Measurements from ENCODE around the gene GTF2B.
"Not testable (repeated sequence)": the region's sequence is repeated elsewhere in the genome, so short reads cannot be mapped to it uniquely, and the experiment has no call there.

GTF2B gene

GRCh38 chr1:88878731-88879130, 12.6 kb downstream of the GTF2B start:
- Histone ChIP-seq H3K4me1 (ENCODE audit: control insufficient read depth, insufficient read depth, low read length) (peaks cover 5% of the 10 kb centered on the region), H3K9ac (ENCODE audit: low read length) (no peak overlapping the region)

GRCh38 chr1:88877911-88878310, 13.5 kb downstream of the GTF2B start:
- Histone ChIP-seq H3K27me3 (ENCODE audit: control insufficient read depth, insufficient read depth, low read length) (no peaks in the 10 kb centered on the region), H3K4me1 (ENCODE audit: control insufficient read depth, insufficient read depth, low read length) (peaks cover 5% of the 10 kb centered on the region), H3K36me3 (ENCODE audit: control insufficient read depth, insufficient read depth, low read length) (no peaks in the 10 kb centered on the region), H3K9ac (ENCODE audit: low read length) (no peak overlapping the region), H3K4me3 (ENCODE audit: low read length) (no peak overlapping the region), H3K9me3 (ENCODE audit: control insufficient read depth, low read length) (no peaks in the 10 kb centered on the region)

More at GRCh38 chr1:88878731-88879130, 12.6 kb downstream of the GTF2B start:
- Histone ChIP-seq H3K9me3 (ENCODE audit: control insufficient read depth, low read length) (no peaks in the 10 kb centered on the region), H3K4me3 (ENCODE audit: low read length) (no peak overlapping the region), H3K27me3 (ENCODE audit: control insufficient read depth, insufficient read depth, low read length) (no peaks in the 10 kb centered on the region), H3K36me3 (ENCODE audit: control insufficient read depth, insufficient read depth, low read length) (no peaks in the 10 kb centered on the region)

- Histone ChIP-seq H3K27me3 (ENCODE audit: control insufficient read depth, insufficient read depth, low read length) (no peaks in the 10 kb centered on the region), H3K36me3 (ENCODE audit: control insufficient read depth, insufficient read depth, low read length) (no peaks in the 10 kb centered on the region), H3K9ac (ENCODE audit: low read length) (no peak overlapping the region), H3K9me3 (ENCODE audit: control insufficient read depth, low read length) (no peaks in the 10 kb centered on the region), H3K4me1 (ENCODE audit: control insufficient read depth, insufficient read depth, low read length) (peaks cover 5% of the 10 kb centered on the region), H3K4me3 (ENCODE audit: low read length) (no peak overlapping the region)
Observed at GRCh38 chr1:88877382-88877825, 14.0 kb downstream of the GTF2B start.

GRCh38 chr1:88876573-88877365, 14.6 kb downstream of the GTF2B start:
- Histone ChIP-seq H3K27me3 (ENCODE audit: control insufficient read depth, insufficient read depth, low read length) (no peaks in the 10 kb centered on the region), H3K36me3 (ENCODE audit: control insufficient read depth, insufficient read depth, low read length) (no peaks in the 10 kb centered on the region)

GRCh38 chr1:88875595-88875994, 15.8 kb downstream of the GTF2B start:
- Histone ChIP-seq H3K4me1 (ENCODE audit: control insufficient read depth, insufficient read depth, low read length) (peaks cover 5% of the 10 kb centered on the region), H3K27me3 (ENCODE audit: control insufficient read depth, insufficient read depth, low read length) (no peaks in the 10 kb centered on the region)

More at GRCh38 chr1:88876573-88877365, 14.6 kb downstream of the GTF2B start:
- Histone ChIP-seq H3K9me3 (ENCODE audit: control insufficient read depth, low read length) (no peaks in the 10 kb centered on the region), H3K4me3 (ENCODE audit: low read length) (no peak overlapping the region), H3K9ac (ENCODE audit: low read length) (no peak overlapping the region), H3K4me1 (ENCODE audit: control insufficient read depth, insufficient read depth, low read length) (peaks cover 5% of the 10 kb centered on the region)

GRCh38 chr1:88873737-88874349, 17.5 kb downstream of the GTF2B start:
- H3K27me3 ChIP-seq (ENCODE audit: control insufficient read depth, insufficient read depth, low read length): no peaks in the 10 kb centered on the region
- H3K4me3 ChIP-seq (ENCODE audit: low read length): no peak overlapping the region
- H3K4me1 ChIP-seq (ENCODE audit: control insufficient read depth, insufficient read depth, low read length): peaks cover 5% of the 10 kb centered on the region
- H3K9me3 ChIP-seq (ENCODE audit: control insufficient read depth, low read length): no peaks in the 10 kb centered on the region
- H3K9ac ChIP-seq (ENCODE audit: low read length): no peak overlapping the region
- no peaks in the 10 kb centered on the region for H3K36me3 ChIP-seq (ENCODE audit: control insufficient read depth, insufficient read depth, low read length)

More at GRCh38 chr1:88875595-88875994, 15.8 kb downstream of the GTF2B start:
- Histone ChIP-seq H3K4me3 (ENCODE audit: low read length) (no peak overlapping the region), H3K36me3 (ENCODE audit: control insufficient read depth, insufficient read depth, low read length) (no peaks in the 10 kb centered on the region), H3K9me3 (ENCODE audit: control insufficient read depth, low read length) (no peaks in the 10 kb centered on the region), H3K9ac (ENCODE audit: low read length) (no peak overlapping the region)

GRCh38 chr1:88869644-88870043, 21.7 kb downstream of the GTF2B start:
- H3K9me3 ChIP-seq (ENCODE audit: control insufficient read depth, low read length); H3K9ac ChIP-seq (ENCODE audit: low read length): not testable (repeated sequence)

GRCh38 chr1:88867743-88868521, 23.4 kb downstream of the GTF2B start:
- H3K4me3 ChIP-seq (ENCODE audit: low read length): no peak overlapping the region

More at GRCh38 chr1:88869644-88870043, 21.7 kb downstream of the GTF2B start:
- H3K4me1 ChIP-seq (ENCODE audit: control insufficient read depth, insufficient read depth, low read length); H3K36me3 ChIP-seq (ENCODE audit: control insufficient read depth, insufficient read depth, low read length); H3K4me3 ChIP-seq (ENCODE audit: low read length); H3K27me3 ChIP-seq (ENCODE audit: control insufficient read depth, insufficient read depth, low read length): not testable (repeated sequence)

GRCh38 chr1:88851303-88852063, 39.9 kb downstream of the GTF2B start:
- Histone ChIP-seq H3K36me3 (ENCODE audit: control insufficient read depth, insufficient read depth, low read length) (no peaks in the 10 kb centered on the region), H3K4me1 (ENCODE audit: control insufficient read depth, insufficient read depth, low read length) (no peaks in the 10 kb centered on the region), H3K9ac (ENCODE audit: low read length) (no peak overlapping the region), H3K9me3 (ENCODE audit: control insufficient read depth, low read length) (no peaks in the 10 kb centered on the region), H3K27me3 (ENCODE audit: control insufficient read depth, insufficient read depth, low read length) (no peaks in the 10 kb centered on the region), H3K4me3 (ENCODE audit: low read length) (no peak overlapping the region)

More at GRCh38 chr1:88867743-88868521, 23.4 kb downstream of the GTF2B start:
- no peak overlapping the region for H3K9ac ChIP-seq (ENCODE audit: low read length)
- H3K4me1 ChIP-seq (ENCODE audit: control insufficient read depth, insufficient read depth, low read length): no peaks in the 10 kb centered on the region
- H3K9me3 ChIP-seq (ENCODE audit: control insufficient read depth, low read length): no peaks in the 10 kb centered on the region
- H3K36me3 ChIP-seq (ENCODE audit: control insufficient read depth, insufficient read depth, low read length): no peaks in the 10 kb centered on the region
- no peaks in the 10 kb centered on the region for H3K27me3 ChIP-seq (ENCODE audit: control insufficient read depth, insufficient read depth, low read length)

GRCh38 chr1:88847643-88848042, 43.7 kb downstream of the GTF2B start:
- Histone ChIP-seq H3K9ac (ENCODE audit: low read length) (no peak overlapping the region), H3K9me3 (ENCODE audit: control insufficient read depth, low read length) (no peaks in the 10 kb centered on the region), H3K36me3 (ENCODE audit: control insufficient read depth, insufficient read depth, low read length) (no peaks in the 10 kb centered on the region), H3K27me3 (ENCODE audit: control insufficient read depth, insufficient read depth, low read length) (no peaks in the 10 kb centered on the region), H3K4me3 (ENCODE audit: low read length) (no peak overlapping the region), H3K4me1 (ENCODE audit: control insufficient read depth, insufficient read depth, low read length) (no peaks in the 10 kb centered on the region)

GRCh38 chr1:88825721-88826120, 65.6 kb downstream of the GTF2B start:
- Histone ChIP-seq H3K27me3 (ENCODE audit: control insufficient read depth, insufficient read depth, low read length) (no peaks in the 10 kb centered on the region), H3K9ac (ENCODE audit: low read length) (no peak overlapping the region)

More at GRCh38 chr1:88825721-88826120, 65.6 kb downstream of the GTF2B start:
- no peaks in the 10 kb centered on the region for H3K9me3 ChIP-seq (ENCODE audit: control insufficient read depth, low read length)
- H3K4me1 ChIP-seq (ENCODE audit: control insufficient read depth, insufficient read depth, low read length): no peaks in the 10 kb centered on the region
- H3K4me3 ChIP-seq (ENCODE audit: low read length): no peak overlapping the region
- no peaks in the 10 kb centered on the region for H3K36me3 ChIP-seq (ENCODE audit: control insufficient read depth, insufficient read depth, low read length)

All from mucosa of stomach (tissue), 1 donor.